Measurements from ENCODE around the gene CCDC57.

GRCh38 chr17:82092094-82092586, 120.5 kb downstream of the CCDC57 start:
- TF ChIP-seq, protein P1, sequence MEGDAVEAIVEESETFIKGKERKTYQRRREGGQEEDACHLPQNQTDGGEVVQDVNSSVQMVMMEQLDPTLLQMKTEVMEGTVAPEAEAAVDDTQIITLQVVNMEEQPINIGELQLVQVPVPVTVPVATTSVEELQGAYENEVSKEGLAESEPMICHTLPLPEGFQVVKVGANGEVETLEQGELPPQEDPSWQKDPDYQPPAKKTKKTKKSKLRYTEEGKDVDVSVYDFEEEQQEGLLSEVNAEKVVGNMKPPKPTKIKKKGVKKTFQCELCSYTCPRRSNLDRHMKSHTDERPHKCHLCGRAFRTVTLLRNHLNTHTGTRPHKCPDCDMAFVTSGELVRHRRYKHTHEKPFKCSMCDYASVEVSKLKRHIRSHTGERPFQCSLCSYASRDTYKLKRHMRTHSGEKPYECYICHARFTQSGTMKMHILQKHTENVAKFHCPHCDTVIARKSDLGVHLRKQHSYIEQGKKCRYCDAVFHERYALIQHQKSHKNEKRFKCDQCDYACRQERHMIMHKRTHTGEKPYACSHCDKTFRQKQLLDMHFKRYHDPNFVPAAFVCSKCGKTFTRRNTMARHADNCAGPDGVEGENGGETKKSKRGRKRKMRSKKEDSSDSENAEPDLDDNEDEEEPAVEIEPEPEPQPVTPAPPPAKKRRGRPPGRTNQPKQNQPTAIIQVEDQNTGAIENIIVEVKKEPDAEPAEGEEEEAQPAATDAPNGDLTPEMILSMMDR (optimal IDR thresholded peaks at IDR 0.05 in 1 of 3, IDR thresholded peaks at IDR 0.05 in 1 of 3, conservative IDR thresholded peaks at IDR 0.05 in 1 of 3; ENCODE audit: extremely low read depth in 1 of 3, insufficient read depth in 2 of 3, low read length in 3 of 3) = no peak
- TF ChIP-seq EZH2 (IDR thresholded peaks at IDR 0.05; ENCODE audit: low read length) = no peak

Data from keratinocyte (primary cell).